ENCODE data around the gene EPB41.

DNA sequence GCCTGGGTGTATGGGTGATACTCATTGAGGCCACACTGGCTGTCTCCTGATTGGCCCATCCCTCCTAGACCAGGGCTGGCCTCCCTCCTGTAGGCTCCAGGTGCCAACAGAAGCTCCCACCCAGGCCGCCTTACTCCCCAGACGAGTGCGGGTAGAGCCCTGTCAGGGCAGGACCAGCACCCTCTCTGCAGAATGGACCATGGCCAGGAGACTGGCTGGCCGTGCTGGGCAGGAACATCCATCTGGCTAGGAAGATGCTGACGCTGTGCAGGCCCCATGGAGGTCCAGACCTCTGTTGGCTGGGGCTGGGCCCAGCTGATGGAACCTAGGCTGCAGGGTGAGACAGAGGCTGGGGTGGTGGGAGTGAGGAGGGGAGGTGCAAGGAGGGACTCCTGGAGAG is 25.0 kb upstream of the EPB41 start:
- TF ChIP-seq, protein P1, sequence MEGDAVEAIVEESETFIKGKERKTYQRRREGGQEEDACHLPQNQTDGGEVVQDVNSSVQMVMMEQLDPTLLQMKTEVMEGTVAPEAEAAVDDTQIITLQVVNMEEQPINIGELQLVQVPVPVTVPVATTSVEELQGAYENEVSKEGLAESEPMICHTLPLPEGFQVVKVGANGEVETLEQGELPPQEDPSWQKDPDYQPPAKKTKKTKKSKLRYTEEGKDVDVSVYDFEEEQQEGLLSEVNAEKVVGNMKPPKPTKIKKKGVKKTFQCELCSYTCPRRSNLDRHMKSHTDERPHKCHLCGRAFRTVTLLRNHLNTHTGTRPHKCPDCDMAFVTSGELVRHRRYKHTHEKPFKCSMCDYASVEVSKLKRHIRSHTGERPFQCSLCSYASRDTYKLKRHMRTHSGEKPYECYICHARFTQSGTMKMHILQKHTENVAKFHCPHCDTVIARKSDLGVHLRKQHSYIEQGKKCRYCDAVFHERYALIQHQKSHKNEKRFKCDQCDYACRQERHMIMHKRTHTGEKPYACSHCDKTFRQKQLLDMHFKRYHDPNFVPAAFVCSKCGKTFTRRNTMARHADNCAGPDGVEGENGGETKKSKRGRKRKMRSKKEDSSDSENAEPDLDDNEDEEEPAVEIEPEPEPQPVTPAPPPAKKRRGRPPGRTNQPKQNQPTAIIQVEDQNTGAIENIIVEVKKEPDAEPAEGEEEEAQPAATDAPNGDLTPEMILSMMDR (IDR thresholded peaks at IDR 0.05), result no peak
- TF ChIP-seq FOXM1 (IDR thresholded peaks at IDR 0.05; ENCODE audit: low read depth), result no peak
- no peak for TF ChIP-seq TAF1 (IDR thresholded peaks at IDR 0.05; ENCODE audit: borderline replicate concordance, low read depth, low read length)
- TF ChIP-seq, protein P2, sequence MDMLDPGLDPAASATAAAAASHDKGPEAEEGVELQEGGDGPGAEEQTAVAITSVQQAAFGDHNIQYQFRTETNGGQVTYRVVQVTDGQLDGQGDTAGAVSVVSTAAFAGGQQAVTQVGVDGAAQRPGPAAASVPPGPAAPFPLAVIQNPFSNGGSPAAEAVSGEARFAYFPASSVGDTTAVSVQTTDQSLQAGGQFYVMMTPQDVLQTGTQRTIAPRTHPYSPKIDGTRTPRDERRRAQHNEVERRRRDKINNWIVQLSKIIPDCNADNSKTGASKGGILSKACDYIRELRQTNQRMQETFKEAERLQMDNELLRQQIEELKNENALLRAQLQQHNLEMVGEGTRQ (IDR thresholded peaks at IDR 0.05; ENCODE audit: borderline replicate concordance, low read depth, low read length), result no peak
- TF ChIP-seq, protein P3, sequence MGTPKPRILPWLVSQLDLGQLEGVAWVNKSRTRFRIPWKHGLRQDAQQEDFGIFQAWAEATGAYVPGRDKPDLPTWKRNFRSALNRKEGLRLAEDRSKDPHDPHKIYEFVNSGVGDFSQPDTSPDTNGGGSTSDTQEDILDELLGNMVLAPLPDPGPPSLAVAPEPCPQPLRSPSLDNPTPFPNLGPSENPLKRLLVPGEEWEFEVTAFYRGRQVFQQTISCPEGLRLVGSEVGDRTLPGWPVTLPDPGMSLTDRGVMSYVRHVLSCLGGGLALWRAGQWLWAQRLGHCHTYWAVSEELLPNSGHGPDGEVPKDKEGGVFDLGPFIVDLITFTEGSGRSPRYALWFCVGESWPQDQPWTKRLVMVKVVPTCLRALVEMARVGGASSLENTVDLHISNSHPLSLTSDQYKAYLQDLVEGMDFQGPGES (IDR thresholded peaks at IDR 0.05; ENCODE audit: low read depth, low read length), result no peak
- no peak for TF ChIP-seq FOSL2 (IDR thresholded peaks at IDR 0.05; ENCODE audit: borderline replicate concordance, low read depth)
- TF ChIP-seq, protein P4, sequence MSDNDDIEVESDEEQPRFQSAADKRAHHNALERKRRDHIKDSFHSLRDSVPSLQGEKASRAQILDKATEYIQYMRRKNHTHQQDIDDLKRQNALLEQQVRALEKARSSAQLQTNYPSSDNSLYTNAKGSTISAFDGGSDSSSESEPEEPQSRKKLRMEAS (IDR thresholded peaks at IDR 0.05; ENCODE audit: low read depth), result no peak
- no peak for TF ChIP-seq YY1 (IDR thresholded peaks at IDR 0.05; ENCODE audit: low read depth)
- TF ChIP-seq RXRA (IDR thresholded peaks at IDR 0.05; ENCODE audit: borderline replicate concordance, low read depth), result no peak
- no peak for TF ChIP-seq POLR2AphosphoS5 (IDR thresholded peaks at IDR 0.05; ENCODE audit: low read depth, low read length)
- TF ChIP-seq, protein P5, sequence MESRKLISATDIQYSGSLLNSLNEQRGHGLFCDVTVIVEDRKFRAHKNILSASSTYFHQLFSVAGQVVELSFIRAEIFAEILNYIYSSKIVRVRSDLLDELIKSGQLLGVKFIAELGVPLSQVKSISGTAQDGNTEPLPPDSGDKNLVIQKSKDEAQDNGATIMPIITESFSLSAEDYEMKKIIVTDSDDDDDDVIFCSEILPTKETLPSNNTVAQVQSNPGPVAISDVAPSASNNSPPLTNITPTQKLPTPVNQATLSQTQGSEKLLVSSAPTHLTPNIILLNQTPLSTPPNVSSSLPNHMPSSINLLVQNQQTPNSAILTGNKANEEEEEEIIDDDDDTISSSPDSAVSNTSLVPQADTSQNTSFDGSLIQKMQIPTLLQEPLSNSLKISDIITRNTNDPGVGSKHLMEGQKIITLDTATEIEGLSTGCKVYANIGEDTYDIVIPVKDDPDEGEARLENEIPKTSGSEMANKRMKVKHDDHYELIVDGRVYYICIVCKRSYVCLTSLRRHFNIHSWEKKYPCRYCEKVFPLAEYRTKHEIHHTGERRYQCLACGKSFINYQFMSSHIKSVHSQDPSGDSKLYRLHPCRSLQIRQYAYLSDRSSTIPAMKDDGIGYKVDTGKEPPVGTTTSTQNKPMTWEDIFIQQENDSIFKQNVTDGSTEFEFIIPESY (IDR thresholded peaks at IDR 0.05; ENCODE audit: borderline replicate concordance, low read depth), result no peak
- TF ChIP-seq RFX5 (IDR thresholded peaks at IDR 0.05; ENCODE audit: low read length), result no peak
- no peak for TF ChIP-seq FOXJ3 (CRISPR knock-in tag; IDR thresholded peaks at IDR 0.05)
- TF ChIP-seq RCOR1 (IDR thresholded peaks at IDR 0.05; ENCODE audit: low read length), result no peak

Data from SK-N-SH (cell line).